HT1080 (cell line): ENCODE data around the gene MTERF4. TPM values are rescaled to one million over a fixed set of nuclear protein-coding genes. Genes with fewer than 3 reads are reported as not detected.
"Not testable (repeated sequence)": the region's sequence is repeated elsewhere in the genome, so short reads cannot be mapped to it uniquely, and the experiment has no call there.

ENCODE experiments used
- DNase-seq: peaks from one replicate; pipeline ENCODE4 v3.0.0-alpha.2; 2015; ENCODE audit warnings: low read depth
- total RNA-seq: library from RNA; depleted of rRNA; stranded (reverse); fragments of >200 nt; shearing (Covaris generic); gene quantifications from 2 replicates; pipeline ENCODE4 v1.2.3, GENCODE V29; 2014

Gene MTERF4
- total RNA-seq, 1 experiment from 2014 or later: 43.0 TPM

- DNase-seq: no peak
Observed at GRCh38 chr2:241111440-241111805, 9.3 kb upstream of the MTERF4 start.

- no peak for DNase-seq
Observed at GRCh38 chr2:241110607-241111439, 8.7 kb upstream of the MTERF4 start.

GRCh38 chr2:241110089-241110606, 8.1 kb upstream of the MTERF4 start:
- DNase-seq: no peak

- DNase-seq: no peak
Observed at GRCh38 chr2:241109210-241110088, 7.4 kb upstream of the MTERF4 start.

- DNase-seq: no peak
Observed at GRCh38 chr2:241108271-241109209, 6.5 kb upstream of the MTERF4 start.

GRCh38 chr2:241107031-241107783, 5.1 kb upstream of the MTERF4 start:
- no peak for DNase-seq

- DNase-seq: no peak
Observed at GRCh38 chr2:241105641-241106040, 3.6 kb upstream of the MTERF4 start.

GRCh38 chr2:241104611-241105010, 2.5 kb upstream of the MTERF4 start:
- DNase-seq: not testable (repeated sequence)

- no peak for DNase-seq
Observed at GRCh38 chr2:241103176-241103595, 1.1 kb upstream of the MTERF4 start.

- no peak for DNase-seq
Observed at GRCh38 chr2:241099246-241099645, 2.8 kb downstream of the MTERF4 start.

- no peak for DNase-seq
Observed at GRCh38 chr2:241096979-241097378, 5.1 kb downstream of the MTERF4 start.

- no peak for DNase-seq
Observed at GRCh38 chr2:241095594-241096290, 6.3 kb downstream of the MTERF4 start.

- no peak for DNase-seq
Observed at GRCh38 chr2:241094924-241095420, 7.1 kb downstream of the MTERF4 start.

- DNase-seq: no peak
Observed at GRCh38 chr2:241094172-241094571, 7.9 kb downstream of the MTERF4 start.

- not testable (repeated sequence) for DNase-seq
Observed at GRCh38 chr2:241093133-241093781, 8.8 kb downstream of the MTERF4 start.

GRCh38 chr2:241092677-241093076, 9.4 kb downstream of the MTERF4 start:
- no peak for DNase-seq

GRCh38 chr2:241091734-241092445, 10.2 kb downstream of the MTERF4 start:
- no peak for DNase-seq

GRCh38 chr2:241091201-241091600, 10.9 kb downstream of the MTERF4 start:
- no peak for DNase-seq
